Astrocyte (in vitro differentiated cells and primary cell): ENCODE results near the gene SSH2.
"Not testable (repeated sequence)": the region's sequence is repeated elsewhere in the genome, so short reads cannot be mapped to it uniquely, and the experiment has no call there.

Experiments
- CTCF ChIP-seq: IDR thresholded peaks from 2 replicates; pipeline ENCODE4 v1.5.1; 2011; ENCODE audit warnings: low read depth, mild to moderate bottlenecking, inconsistent platforms, low read length, moderate library complexity; ENCODE audit not compliant: insufficient read depth
- EZH2 ChIP-seq: IDR thresholded peaks from 2 replicates; pipeline ENCODE4 v1.6.1; 2012; ENCODE audit warnings: mild to moderate bottlenecking, low read length, inconsistent platforms; ENCODE audit not compliant: insufficient read depth

GRCh38 chr17:29857105-29857504 is 72.9 kb downstream of the SSH2 start:
- TF ChIP-seq EZH2, CTCF: not testable (repeated sequence)
